Cardiac fibroblast (primary cell): ENCODE measurements around the gene ASCC1.

Experiments
- DNase-seq, 2 donors: peaks; one replicate each; pipeline versions ENCODE4 v3.0.0 to v3.0.0-alpha.2; 2010; ENCODE audit warnings: low read depth in 2 of 2
- H3K4me3 ChIP-seq, 2 donors: replicated peaks in 1 of 2; 1 replicate in 1 of 2; 2 replicates in 1 of 2; pipeline ENCODE4 v1.5.1; 2011; ENCODE audit warnings: low read depth in 2 of 2, low read length in 2 of 2, mild to moderate bottlenecking in 2 of 2, moderate library complexity in 1 of 2
- CTCF ChIP-seq: IDR thresholded peaks from one replicate; pipeline ENCODE4 v1.5.1; 2011; ENCODE audit warnings: low read depth, mild to moderate bottlenecking, low read length, inconsistent platforms

The ASCC1 gene

GRCh38 chr10:72083790-72084459 is 132.2 kb downstream of the ASCC1 start:
- DNase-seq: no peak
- no peak for TF ChIP-seq CTCF
- no peak overlapping the region for H3K4me3 ChIP-seq

GRCh38 chr10:72082856-72083789 is 133.0 kb downstream of the ASCC1 start:
- TF ChIP-seq CTCF: no peak
- no peak overlapping the region for H3K4me3 ChIP-seq
- DNase-seq: no peak

- no peak overlapping the region for H3K4me3 ChIP-seq
- no peak for TF ChIP-seq CTCF
- no peak for DNase-seq
Measured at GRCh38 chr10:72081772-72082590, 134.1 kb downstream of the ASCC1 start.

- no peak for TF ChIP-seq CTCF
- DNase-seq: no peak
- H3K4me3 ChIP-seq: no peak overlapping the region
Measured at GRCh38 chr10:72081210-72081609, 134.9 kb downstream of the ASCC1 start.

GRCh38 chr10:72080042-72080975 is 135.8 kb downstream of the ASCC1 start:
- no peak overlapping the region for H3K4me3 ChIP-seq
- TF ChIP-seq CTCF: no peak
- DNase-seq: no peak

GRCh38 chr10:72079356-72079755 is 136.7 kb downstream of the ASCC1 start:
- TF ChIP-seq CTCF: no peak
- no peak overlapping the region for H3K4me3 ChIP-seq
- no peak for DNase-seq
